ENCODE results near the gene BTBD17. TPM values are rescaled to one million over a fixed set of nuclear protein-coding genes. Genes with fewer than 3 reads are reported as not detected.

BTBD17 gene
- total RNA-seq, 1 donor from 2014 or later = not detected

DNA sequence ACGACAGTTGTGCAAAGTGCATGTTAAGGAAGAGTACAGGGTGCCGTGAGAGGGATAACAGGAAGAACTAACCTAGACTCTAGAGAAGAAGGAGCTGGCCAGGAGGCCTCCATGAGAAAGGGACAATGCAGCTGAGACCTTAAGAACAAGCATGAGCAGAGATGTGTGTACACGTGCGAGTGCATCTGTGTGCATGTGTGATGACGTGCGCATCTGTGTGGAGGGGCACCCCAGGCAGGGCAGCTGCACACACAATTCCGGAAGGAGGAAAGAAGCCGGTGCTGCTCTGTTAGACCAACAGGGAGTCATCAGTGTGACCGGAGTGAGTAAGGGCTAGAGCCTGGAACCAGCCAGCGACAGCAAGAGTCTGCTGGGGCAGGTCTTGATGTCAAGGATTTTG, 43.3 kb downstream of the BTBD17 start:
- DNase-seq (ENCODE audit: low read depth) = no peak
- no peaks in the 10 kb centered on the region for H3K36me3 ChIP-seq (ENCODE audit: control insufficient read depth, insufficient read depth, low read length)
- peaks cover 3% of the 10 kb centered on the region for H3K27me3 ChIP-seq (ENCODE audit: control insufficient read depth, insufficient read depth, low read length)
- no peak overlapping the region for H3K4me3 ChIP-seq (ENCODE audit: low read depth, low read length)
- TF ChIP-seq, protein P1, sequence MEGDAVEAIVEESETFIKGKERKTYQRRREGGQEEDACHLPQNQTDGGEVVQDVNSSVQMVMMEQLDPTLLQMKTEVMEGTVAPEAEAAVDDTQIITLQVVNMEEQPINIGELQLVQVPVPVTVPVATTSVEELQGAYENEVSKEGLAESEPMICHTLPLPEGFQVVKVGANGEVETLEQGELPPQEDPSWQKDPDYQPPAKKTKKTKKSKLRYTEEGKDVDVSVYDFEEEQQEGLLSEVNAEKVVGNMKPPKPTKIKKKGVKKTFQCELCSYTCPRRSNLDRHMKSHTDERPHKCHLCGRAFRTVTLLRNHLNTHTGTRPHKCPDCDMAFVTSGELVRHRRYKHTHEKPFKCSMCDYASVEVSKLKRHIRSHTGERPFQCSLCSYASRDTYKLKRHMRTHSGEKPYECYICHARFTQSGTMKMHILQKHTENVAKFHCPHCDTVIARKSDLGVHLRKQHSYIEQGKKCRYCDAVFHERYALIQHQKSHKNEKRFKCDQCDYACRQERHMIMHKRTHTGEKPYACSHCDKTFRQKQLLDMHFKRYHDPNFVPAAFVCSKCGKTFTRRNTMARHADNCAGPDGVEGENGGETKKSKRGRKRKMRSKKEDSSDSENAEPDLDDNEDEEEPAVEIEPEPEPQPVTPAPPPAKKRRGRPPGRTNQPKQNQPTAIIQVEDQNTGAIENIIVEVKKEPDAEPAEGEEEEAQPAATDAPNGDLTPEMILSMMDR (IDR thresholded peaks at IDR 0.05; ENCODE audit: insufficient read depth, low read length, severe bottlenecking) = no peak
- peak; percentile 68 for FAIRE-seq

DNA sequence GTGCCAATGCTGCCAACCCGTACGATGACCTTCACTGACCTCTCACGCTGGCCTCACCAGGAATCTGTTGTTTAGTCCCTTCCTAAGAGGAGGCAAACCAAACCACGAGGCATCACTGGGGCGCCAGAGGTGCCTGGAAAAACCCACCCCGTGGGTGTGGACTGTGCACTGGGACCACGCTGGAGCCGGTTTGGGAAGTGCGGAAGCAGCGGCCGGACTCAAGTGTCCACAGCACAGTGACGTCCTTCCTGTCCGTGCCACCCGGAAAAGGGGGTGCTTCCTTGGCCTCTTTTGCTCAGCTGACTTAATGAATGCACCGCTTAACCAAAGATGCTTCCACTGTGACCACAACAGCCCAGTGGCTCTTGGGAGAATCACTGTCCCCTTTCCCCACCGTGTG, 44.6 kb downstream of the BTBD17 start:
- TF ChIP-seq, protein P1 (IDR thresholded peaks at IDR 0.05; ENCODE audit: insufficient read depth, low read length, severe bottlenecking) = no peak
- peaks cover 2% of the 10 kb centered on the region for H3K27me3 ChIP-seq (ENCODE audit: control insufficient read depth, insufficient read depth, low read length)
- no peak overlapping the region for H3K4me3 ChIP-seq (ENCODE audit: low read depth, low read length)
- H3K36me3 ChIP-seq (ENCODE audit: control insufficient read depth, insufficient read depth, low read length) = no peaks in the 10 kb centered on the region
- no peak for FAIRE-seq
- DNase-seq (ENCODE audit: low read depth) = no peak

DNA sequence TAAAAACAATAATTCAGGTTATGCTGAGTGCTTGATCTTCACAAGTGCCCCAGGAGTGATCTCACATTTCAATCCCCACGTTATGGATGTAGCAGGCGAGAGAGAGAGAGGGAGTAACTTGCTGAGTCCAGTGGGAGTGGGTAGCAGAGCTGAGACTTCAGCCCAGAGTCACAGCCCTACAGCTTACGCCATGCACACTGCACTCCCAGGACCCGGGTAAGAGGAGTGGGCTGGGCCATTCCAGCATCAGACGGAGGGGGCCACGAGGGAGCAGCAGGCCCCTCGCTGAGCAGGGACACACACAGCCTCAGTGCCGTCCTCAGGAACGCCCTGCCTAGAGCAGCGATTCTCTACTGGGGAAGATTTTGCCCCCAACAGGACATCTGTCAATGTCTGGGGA, 45.4 kb downstream of the BTBD17 start:
- no peak for DNase-seq (ENCODE audit: low read depth)
- TF ChIP-seq, protein P1 (IDR thresholded peaks at IDR 0.05; ENCODE audit: insufficient read depth, low read length, severe bottlenecking) = no peak
- Histone ChIP-seq H3K36me3 (ENCODE audit: control insufficient read depth, insufficient read depth, low read length) (no peaks in the 10 kb centered on the region), H3K27me3 (ENCODE audit: control insufficient read depth, insufficient read depth, low read length) (no peaks in the 10 kb centered on the region), H3K4me3 (ENCODE audit: low read depth, low read length) (no peak overlapping the region)
- FAIRE-seq = no peak

DNA sequence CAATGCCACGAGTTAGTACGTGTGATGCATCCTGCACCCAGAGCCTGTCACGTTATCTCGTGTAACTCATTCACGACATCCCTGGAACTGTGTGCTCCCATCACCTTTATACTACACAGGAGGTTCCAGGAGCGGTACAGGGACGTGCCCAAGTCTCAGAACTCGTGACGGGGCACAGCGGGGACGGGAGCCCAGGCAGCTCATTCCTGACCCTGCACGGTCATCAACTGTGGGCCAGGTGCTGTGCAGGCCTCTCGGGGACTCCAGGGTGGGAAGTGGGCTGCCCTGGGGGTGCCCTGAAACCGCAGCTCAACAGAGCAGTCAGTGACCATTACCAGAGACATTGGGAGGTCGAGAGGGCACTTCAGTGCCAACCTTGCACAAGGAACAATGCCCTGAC, 46.8 kb downstream of the BTBD17 start:
- FAIRE-seq (no peak), DNase-seq (ENCODE audit: low read depth) (no peak)
- TF ChIP-seq, protein P1 (IDR thresholded peaks at IDR 0.05; ENCODE audit: insufficient read depth, low read length, severe bottlenecking) = no peak
- Histone ChIP-seq H3K27me3 (ENCODE audit: control insufficient read depth, insufficient read depth, low read length) (no peaks in the 10 kb centered on the region), H3K36me3 (ENCODE audit: control insufficient read depth, insufficient read depth, low read length) (no peaks in the 10 kb centered on the region), H3K4me3 (ENCODE audit: low read depth, low read length) (no peak overlapping the region)

DNA sequence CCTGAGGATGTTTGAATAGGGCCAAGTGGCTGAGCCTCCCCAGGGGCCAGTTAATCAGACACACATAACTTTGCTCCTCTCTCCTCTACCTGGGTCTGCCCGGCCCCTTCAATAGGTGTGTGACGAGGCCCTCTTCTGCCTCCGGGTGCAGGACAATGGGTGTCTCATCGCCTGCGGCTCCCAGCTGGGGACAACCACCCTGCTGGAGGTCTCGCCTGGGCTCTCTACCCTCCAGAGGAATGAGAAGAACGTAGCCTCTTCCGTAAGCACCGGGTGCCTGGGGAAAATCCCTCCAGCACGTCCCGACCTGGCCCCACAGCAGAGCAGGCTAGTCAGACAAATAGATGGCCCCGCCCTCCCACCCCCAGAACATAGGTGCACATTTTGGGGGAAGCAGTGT, 51.8 kb downstream of the BTBD17 start:
- FAIRE-seq (no peak), DNase-seq (ENCODE audit: low read depth) (peak; percentile 25)
- no peak overlapping the region for H3K4me3 ChIP-seq (ENCODE audit: low read depth, low read length)
- H3K27me3 ChIP-seq (ENCODE audit: control insufficient read depth, insufficient read depth, low read length) = no peaks in the 10 kb centered on the region
- H3K36me3 ChIP-seq (ENCODE audit: control insufficient read depth, insufficient read depth, low read length) = no peaks in the 10 kb centered on the region
- TF ChIP-seq, protein P1 (IDR thresholded peaks at IDR 0.05; ENCODE audit: insufficient read depth, low read length, severe bottlenecking) = no peak

DNA sequence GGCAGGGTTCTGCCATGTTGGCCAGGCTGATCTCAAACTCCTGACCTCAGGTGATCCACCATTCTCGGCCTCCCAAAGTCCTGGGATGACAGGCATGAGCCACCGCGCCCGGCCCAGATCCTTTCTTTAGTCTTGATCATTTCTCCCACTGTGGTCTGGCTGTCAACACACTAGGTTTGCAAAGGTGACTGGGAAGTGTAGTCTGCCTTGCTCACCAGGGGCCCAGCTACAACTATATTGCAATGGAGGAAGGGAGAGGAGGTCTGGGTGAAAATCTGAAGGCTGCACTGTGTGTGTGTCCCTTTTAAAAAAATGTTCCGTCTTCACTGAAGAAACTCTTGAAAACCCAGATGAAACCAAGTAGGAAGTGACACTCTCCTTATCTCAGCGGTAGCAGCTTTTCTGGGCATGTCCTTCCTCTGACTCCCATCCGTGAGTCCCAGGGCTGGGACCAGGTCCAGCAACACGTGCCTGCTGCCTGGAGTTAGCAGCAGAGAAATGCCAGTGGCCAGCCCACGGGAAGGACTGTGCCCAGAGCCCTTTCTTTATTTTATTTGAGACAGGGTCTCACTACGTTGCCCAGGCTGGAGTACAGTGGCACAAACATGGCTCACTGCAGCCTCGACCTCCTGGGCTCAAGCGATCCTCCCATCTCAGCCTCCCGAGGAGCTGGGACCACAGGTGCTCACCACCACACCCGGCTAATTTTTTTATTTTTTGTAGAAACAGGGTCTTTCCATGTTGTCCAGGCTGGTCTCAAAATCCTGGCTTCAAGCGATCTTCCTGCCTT, 53.5 kb downstream of the BTBD17 start:
- DNase-seq (ENCODE audit: low read depth) = no peak
- Histone ChIP-seq H3K36me3 (ENCODE audit: control insufficient read depth, insufficient read depth, low read length) (no peaks in the 10 kb centered on the region), H3K4me3 (ENCODE audit: low read depth, low read length) (no peak overlapping the region), H3K27me3 (ENCODE audit: control insufficient read depth, insufficient read depth, low read length) (no peaks in the 10 kb centered on the region)
- FAIRE-seq = no peak
- TF ChIP-seq, protein P1 (IDR thresholded peaks at IDR 0.05; ENCODE audit: insufficient read depth, low read length, severe bottlenecking) = no peak

All from bronchial epithelial cell (primary cell).